ENCODE measurements around the gene CDK14. TPM values are rescaled to one million over a fixed set of nuclear protein-coding genes. Genes with fewer than 3 reads are reported as not detected.

The CDK14 gene
- polyA plus RNA-seq (ENCODE audit: insufficient read length in 3 of 3): 10 to 100 TPM; 28.8 to 33.3 (median 29.1) TPM
- long read RNA-seq, donor 1, full-length matches to known transcripts: 3 of 3 reads
- long read RNA-seq, donor 1, partial matches to known transcripts: 0 of 3 reads
- long read RNA-seq, donor 1, other reads (novel, unspliced or antisense): 0 of 3 reads
- long read RNA-seq, donor 2, full-length matches to known transcripts: 1 of 1 reads
- long read RNA-seq, donor 2, partial matches to known transcripts: 0 of 1 reads
- long read RNA-seq, donor 2, other reads (novel, unspliced or antisense): 0 of 1 reads
- long read RNA-seq, donor 3, full-length matches to known transcripts: 1 of 1 reads
- long read RNA-seq, donor 3, partial matches to known transcripts: 0 of 1 reads
- long read RNA-seq, donor 3, other reads (novel, unspliced or antisense): 0 of 1 reads
- long read RNA-seq, donor 4, full-length matches to known transcripts: 1 of 1 reads
- long read RNA-seq, donor 4, partial matches to known transcripts: 0 of 1 reads
- long read RNA-seq, donor 4, other reads (novel, unspliced or antisense): 0 of 1 reads
- long read RNA-seq, donor 5, full-length matches to known transcripts: 1 of 1 reads
- long read RNA-seq, donor 5, partial matches to known transcripts: 0 of 1 reads
- long read RNA-seq, donor 5, other reads (novel, unspliced or antisense): 0 of 1 reads
- long read RNA-seq, donor 6, full-length matches to known transcripts: 7 of 7 reads
- long read RNA-seq, donor 6, partial matches to known transcripts: 0 of 7 reads
- long read RNA-seq, donor 6, other reads (novel, unspliced or antisense): 0 of 7 reads
- long read RNA-seq, donor 7, full-length matches to known transcripts: 6 of 6 reads
- long read RNA-seq, donor 7, partial matches to known transcripts: 0 of 6 reads
- long read RNA-seq, donor 7, other reads (novel, unspliced or antisense): 0 of 6 reads
- long read RNA-seq, donor 8, full-length matches to known transcripts: 2 of 2 reads
- long read RNA-seq, donor 8, partial matches to known transcripts: 0 of 2 reads
- long read RNA-seq, donor 8, other reads (novel, unspliced or antisense): 0 of 2 reads
- long read RNA-seq, donor 9, full-length matches to known transcripts: 4 of 4 reads
- long read RNA-seq, donor 9, partial matches to known transcripts: 0 of 4 reads
- long read RNA-seq, donor 9, other reads (novel, unspliced or antisense): 0 of 4 reads
- long read RNA-seq, donor 10, full-length matches to known transcripts: 4 of 4 reads
- long read RNA-seq, donor 10, partial matches to known transcripts: 0 of 4 reads
- long read RNA-seq, donor 10, other reads (novel, unspliced or antisense): 0 of 4 reads
- long read RNA-seq, donor 11, full-length matches to known transcripts: 2 of 2 reads
- long read RNA-seq, donor 11, partial matches to known transcripts: 0 of 2 reads
- long read RNA-seq, donor 11, other reads (novel, unspliced or antisense): 0 of 2 reads
- long read RNA-seq, donor 12, full-length matches to known transcripts: 5 of 30 reads
- long read RNA-seq, donor 12, partial matches to known transcripts: 25 of 30 reads
- long read RNA-seq, donor 12, other reads (novel, unspliced or antisense): 0 of 30 reads
- long read RNA-seq, donor 13, full-length matches to known transcripts: 2 of 2 reads
- long read RNA-seq, donor 13, partial matches to known transcripts: 0 of 2 reads
- long read RNA-seq, donor 13, other reads (novel, unspliced or antisense): 0 of 2 reads
- long read RNA-seq, donor 14, full-length matches to known transcripts: 5 of 5 reads
- long read RNA-seq, donor 14, partial matches to known transcripts: 0 of 5 reads
- long read RNA-seq, donor 14, other reads (novel, unspliced or antisense): 0 of 5 reads
- long read RNA-seq, donor 15, full-length matches to known transcripts: 7 of 14 reads
- long read RNA-seq, donor 15, partial matches to known transcripts: 0 of 14 reads
- long read RNA-seq, donor 15, other reads (novel, unspliced or antisense): 7 of 14 reads
- long read RNA-seq, donor 16, full-length matches to known transcripts: 1 of 1 reads
- long read RNA-seq, donor 16, partial matches to known transcripts: 0 of 1 reads
- long read RNA-seq, donor 16, other reads (novel, unspliced or antisense): 0 of 1 reads

DNA sequence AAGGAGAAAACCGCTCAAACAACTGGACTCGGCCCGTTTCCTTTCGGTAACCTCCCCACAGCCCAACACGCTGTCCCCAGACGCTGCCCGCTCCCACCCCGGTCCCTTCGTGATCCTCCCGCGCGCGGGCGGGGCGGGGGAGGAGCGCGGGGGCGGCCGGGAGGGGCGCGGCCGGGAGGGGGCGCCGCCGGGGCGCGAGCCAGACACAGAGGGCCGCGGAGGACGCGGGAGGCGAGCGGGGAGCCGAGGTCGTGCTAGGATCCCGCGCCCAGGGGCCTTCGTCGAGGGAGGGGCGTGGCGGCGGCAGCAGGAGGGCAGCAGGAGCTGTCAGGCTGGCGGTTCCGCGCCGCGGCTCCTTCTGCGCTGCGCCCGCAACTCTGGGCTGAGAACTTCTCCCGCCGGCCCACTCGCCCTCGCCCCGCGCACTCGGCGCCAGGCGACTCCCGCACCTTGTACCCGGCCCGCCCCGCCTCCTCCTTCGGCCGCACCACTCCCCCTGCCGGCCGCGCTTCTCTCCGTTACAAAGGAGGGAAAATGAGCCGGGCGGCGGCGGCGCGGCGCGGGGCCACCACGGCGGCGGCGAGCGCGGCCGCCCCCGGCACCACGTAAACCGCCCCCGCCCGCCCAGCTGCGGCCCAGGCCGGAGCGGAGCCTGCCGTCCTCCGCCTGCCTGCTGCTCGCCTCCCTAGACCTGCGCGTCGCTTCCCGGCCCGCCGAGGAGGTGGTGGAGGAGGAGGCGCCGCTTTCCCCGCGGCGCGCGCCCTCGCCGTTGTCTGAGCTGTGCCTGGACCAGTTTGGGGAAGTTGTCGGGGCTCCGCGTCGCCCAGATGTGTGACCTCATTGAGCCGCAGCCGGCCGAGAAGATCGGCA lies at the start of gene CDK14:
Gene CDK14, plus strand, starts transcription at position 521 of the 870 bp plus-strand sequence. Its CDS starts 307 bp downstream, at position 828.
- DNase-seq: peak; percentile 73

DNA sequence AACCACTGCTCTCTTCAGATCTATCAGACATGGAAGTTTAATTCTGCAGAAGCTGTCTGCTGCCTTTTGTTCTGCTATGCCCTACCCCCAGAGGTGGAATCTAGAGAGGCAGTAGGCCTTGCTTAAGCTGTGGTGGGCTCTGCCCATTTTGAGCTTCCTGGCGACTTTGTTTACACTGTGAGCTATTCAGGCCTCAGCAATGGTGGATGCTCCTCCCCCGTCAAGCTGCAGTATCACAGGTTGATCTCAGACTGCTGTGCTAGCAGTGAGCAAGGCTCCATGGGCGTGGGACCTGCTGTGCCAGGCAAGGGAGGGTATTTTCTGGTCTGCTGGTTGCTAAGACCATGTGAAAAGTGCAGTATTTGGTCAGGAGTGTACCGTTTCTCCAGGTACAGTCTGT lies 45.1 kb upstream of the CDK14 start:
- no peak for DNase-seq

DNA sequence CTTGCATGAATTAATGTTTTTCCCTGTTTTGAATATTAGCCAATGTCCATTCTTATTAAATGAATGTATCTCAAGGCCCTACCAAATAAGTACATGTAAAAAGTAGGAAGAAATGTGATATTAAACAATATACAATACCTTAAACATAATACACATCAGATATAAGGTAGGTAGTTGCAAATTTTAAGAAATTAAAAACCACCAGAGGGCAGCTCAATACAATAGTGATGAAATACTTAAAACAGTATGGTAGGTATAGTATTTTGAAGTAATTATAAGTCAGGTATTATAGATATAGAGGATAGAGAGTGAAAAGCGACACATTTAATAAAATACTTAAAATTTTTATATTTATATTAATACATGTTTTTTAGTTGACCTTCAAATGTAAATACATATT lies 43.6 kb upstream of the CDK14 start:
- no peak for DNase-seq

DNA sequence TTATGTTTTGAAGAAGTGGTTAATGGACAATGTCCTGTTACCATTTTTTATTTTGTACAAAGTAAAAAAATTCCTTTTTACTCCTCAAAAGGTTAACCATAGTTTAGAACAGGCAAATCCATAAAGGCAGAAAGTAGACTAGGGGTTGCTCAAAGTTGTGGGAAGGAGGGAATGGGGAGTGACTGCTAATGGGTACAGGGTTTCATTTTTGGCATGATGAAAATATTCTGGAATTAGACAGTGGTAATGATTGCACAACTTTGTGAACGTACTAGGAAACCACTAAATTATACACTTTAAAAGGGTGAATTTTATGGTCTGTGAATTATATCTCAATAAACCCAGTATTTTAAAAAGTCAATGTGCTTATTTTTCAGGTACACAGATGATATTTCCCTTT lies 35.4 kb upstream of the CDK14 start:
- DNase-seq: no peak

DNA sequence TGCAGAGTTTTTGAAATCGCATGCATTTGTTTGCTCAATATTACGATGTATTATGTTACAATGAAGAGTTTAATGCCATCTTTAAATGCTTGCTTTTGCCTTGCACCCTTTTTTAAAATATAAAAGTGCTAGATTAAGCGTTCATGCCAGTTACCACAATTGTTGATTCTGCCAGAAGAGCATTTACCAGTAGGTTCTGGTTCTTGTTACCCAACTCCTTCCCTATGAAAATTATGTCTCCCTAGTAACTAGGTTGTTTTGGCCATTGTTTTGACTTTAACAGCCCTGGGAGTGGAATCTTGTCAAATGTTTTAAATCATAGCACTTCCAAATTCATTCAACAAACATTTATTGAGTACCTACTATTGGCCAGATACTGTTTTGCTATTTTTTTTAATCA lies 32.8 kb upstream of the CDK14 start:
- DNase-seq: no peak

DNA sequence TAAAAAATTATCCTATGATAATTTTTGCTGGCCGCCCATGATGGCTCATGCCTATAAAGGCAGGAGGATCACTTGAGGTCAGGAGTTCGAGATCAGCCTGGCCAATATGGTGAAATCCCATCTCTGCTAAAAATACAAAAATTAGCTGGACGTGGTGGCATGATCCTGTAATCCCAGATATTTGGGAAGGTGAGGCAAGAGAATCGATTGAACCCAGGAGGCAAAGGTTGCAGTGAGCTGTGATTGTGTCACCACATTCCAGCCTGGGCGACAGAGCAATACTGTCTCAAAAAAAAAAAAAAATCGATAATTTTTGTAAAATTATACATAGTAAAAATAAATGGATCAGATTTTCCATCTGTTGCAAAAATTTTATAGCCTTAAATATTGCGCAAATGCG lies 31.7 kb upstream of the CDK14 start:
- no peak for DNase-seq

DNA sequence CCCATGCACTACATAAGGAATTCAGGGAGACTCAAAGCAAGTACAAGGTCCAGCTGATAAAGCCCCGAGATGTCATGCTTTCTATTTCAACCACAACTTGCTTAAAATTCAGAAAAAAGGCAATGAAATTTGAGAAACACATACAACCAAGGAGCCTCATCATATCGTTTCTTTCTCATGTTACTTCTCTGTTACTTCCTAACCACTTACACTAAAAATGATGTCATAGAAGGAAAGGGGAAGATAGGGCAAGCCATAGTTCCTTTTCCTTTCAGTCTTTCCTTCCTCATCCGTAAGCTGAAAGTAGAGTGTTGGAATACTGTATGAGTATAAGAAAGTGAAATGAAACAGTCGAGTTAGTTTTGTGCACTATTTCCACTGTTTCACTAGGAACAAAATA lies 27.9 kb upstream of the CDK14 start:
- DNase-seq: no peak

DNA sequence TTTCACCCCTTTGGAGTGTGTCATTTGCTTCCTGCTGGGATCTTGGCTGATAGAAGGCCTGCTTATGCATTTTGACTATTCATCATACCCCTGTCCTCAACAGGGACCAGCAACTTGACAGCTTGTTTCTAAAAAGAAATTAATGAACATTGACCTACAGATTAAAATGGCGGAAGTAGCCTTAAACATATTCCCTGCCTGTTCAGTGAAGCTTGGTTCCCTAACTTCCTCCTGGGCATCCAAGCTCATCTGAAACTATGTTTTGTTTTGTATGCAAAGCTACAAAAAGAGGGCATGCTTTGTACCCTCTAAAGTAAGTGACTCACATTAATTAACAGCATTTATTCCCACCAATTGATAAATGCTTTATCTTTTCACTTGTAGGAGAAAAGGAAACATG lies 26.8 kb upstream of the CDK14 start:
- no peak for DNase-seq

DNA sequence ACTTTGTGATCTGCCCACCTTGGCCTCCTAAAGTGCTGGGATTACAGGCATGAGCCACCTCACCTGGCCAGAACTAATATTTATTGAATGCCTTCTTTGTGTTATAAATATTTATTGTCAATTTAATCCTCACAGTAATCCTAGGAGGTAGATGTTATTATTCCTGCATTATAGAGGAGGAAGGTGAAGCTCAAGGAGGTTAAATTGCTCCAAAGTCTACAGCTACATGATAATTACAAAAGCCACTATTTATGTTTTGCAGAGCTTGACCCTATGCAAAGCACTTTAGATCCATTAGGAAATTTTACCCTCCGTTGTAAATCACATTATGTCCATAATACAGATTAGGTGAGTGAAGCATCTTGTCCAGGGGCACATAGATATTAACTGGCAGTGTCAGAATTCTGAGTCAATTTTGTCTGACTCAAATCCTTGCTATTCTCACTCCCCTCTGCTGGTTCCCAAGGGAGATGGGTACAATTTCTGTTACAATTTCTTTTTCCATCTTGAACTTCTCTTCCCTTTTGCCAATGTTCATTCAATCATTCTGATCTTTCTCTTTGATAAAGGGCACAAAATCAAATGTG lies 25.7 kb upstream of the CDK14 start:
- no peak for DNase-seq

DNA sequence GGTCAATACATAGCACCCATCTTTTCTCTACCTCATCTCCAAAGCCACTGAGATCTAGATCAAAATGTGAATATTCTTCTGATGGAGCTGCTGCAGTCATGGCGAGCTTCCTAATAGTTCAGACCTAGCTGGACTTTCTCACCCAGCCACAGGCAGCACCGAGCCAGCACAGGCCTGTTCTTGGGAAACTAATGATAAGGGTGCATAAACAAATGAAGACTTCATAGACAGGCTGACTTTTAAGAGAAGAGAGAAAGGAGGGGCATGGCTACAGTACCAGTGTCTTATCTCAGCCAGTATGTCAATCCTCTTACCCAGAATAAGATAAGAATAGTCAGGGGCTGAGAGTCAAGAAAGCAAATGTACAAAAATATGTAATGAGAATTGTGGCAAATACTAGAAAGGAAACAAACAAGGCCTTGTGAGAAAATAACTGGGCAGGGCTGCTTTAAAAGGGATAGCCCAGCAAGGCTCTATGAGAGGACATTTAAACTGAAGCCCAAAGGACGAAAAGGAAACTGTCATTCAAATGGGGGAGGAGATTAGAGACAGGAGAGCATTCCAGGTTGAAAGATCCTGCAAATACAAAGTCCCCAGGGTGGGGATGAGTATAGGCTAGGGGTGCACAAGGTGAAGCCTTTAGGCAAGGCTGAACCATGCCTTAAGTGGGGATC lies 21.8 kb upstream of the CDK14 start:
- DNase-seq: no peak

DNA sequence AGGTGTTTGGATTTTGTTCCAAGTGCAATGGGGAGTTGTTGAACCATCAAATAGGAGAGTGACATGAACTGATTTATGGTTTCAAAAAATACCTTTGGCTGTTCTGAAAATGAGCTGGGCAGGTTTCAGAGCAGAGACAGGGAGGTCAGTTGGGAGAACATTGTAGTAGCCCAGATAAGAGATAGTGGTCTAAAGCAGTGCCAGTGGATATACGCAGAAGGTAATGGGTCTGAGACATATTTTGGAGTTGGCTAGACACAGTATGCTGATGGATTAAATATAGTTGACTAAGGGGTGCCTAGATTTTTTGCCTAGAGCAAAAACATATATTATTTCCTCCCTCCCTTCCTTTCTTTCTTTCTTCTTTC lies 21.3 kb upstream of the CDK14 start:
- DNase-seq: no peak

DNA sequence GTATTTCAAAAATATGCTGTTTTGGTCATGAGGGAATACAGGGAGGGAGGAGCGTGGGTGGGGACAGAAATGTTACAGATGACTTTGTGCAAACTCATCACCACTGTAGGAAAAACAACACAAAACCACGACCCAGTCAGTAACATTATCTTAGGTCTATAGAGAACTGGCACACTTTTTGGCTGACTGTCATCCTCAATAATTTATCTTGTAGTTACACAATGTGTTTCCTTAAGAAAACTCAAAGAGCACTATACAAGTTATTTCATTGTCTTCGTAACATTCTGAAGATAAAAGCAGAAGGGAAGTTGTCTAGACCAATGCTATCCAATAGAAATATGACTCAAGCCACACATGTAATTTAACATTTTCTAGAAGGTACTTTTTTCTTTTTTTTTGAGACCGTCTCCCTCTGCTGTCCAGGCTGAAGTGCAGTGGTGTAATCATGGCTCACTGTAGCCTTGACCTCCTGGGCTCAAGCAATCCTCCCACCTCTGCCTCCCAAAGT lies 16.9 kb upstream of the CDK14 start:
- DNase-seq: no peak

DNA sequence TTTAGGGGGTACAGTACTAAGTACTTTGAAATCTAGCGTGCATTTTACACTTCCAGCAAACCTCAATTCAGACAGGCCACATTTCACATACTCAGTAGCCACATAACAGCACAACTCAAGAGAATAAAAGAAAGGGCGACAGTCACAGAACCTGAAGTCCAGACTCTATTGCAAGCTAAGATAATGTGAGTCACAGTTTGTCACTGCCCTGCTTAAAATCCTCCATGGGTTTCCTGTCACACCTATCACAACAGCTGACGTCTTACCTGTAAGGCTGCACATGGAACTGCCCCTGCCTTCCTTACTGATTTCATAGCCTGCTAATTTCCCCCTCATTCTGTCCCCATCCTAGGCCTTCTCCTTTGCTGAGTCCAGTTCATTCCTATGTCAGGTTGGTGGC lies 16.1 kb upstream of the CDK14 start:
- DNase-seq: no peak

DNA sequence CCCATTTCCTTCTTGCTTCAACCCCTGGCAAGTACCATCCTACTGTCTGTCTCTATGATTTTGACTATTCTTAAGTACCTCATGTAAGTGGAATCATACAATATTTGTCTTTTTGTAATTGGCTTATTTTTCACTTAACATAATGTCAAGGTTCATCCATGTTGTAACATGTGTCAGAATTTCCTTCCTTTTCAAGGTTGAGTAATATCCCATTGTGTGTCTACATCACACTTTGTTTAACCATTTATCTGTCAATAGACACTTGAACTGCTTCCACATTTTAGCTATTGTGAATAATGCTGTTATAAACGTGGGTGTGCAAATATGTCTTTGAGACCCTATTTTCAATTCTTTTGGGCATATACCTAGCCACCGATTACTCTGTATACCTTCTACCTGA lies 14.0 kb upstream of the CDK14 start:
- DNase-seq: no peak

DNA sequence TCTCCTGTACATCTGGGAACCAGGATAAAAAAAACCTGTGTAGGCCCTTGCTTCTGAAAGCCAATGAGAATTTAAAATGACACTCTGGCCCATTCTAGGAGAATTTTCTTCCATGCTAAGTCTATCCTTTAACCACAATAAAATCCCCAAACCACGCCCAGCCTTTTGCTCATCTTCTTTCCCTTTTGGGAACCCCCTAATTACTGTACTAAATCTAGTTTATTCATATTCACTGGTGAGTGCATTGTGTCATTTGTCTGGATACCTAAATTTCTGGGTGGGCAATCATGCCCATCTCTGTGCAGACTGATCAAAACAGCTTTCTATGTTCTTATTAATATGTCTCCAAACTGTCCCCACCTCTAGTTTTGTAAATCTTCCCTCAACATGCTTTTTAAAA lies 11.7 kb upstream of the CDK14 start:
- no peak for DNase-seq

DNA sequence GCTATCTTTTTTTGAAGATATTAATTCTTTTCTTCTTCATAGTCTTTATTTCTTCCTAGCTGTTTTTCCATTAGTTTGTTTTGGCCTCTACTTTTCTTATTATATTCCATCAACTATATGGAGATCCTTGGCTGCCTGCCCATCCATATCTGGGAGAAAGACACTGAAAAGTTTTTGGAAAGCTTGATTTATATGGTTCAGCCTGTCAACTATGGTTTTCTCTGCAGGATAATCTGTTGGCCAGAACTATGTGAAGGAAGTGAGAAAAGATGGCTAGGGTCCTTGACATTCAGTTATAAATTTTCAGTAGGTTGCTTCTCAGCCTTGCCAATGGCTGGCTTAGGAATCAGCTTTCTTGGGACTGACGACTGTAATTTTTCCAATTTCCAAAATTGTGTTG lies 10.0 kb upstream of the CDK14 start:
- no peak for DNase-seq

DNA sequence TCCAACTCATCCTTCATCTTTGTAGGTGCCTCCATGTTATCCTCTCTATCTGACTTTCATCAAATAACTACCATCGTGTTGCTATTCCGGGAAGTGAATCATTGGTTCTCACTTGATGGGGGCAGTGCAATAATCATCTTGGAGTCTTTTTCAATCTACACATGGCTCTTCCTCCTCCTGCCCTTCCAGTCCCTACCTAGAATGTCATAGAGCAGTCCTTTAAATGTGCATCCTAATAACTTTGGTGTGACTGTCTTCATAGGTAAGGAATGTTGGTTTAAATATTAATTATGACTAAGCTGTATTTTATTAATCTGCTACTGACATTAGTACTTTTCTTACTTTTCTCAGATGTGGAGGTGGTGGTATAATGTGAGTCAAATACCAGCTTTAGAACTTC lies 8.4 kb upstream of the CDK14 start:
- no peak for DNase-seq

DNA sequence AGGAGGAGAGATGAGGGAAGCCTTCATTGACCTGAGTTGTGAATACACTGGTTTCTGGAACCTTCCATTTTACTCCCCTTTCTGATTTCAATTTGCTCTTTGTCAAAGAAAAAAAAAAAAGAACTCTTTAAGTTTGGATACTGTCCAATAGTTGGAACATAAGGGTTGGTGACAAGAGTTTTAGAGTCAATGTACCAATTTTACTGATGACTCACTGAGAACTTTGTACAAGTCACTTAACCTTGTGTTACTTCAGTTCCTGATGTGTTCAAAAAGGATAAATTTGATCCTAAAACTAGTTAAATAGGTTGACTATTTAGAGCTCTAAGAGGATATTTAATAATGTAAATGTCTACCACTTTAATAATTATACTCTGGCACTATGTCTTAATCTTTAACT lies 4.1 kb upstream of the CDK14 start:
- DNase-seq: no peak
